Thymus (tissue), 11 donors: ENCODE data around the gene CMIP. TPM values are rescaled to one million over a fixed set of nuclear protein-coding genes. Genes with fewer than 3 reads are reported as not detected.

Experiments
- DNase-seq, 9 donors: peaks; one replicate each; pipeline ENCODE4 v3.0.0-alpha.2; 2013; ENCODE audit warnings: low spot score in 9 of 9, low read depth in 6 of 9, missing footprints in 1 of 9
- H3K27ac ChIP-seq, 2 donors: one replicate each; pipeline ENCODE4 v1.5.1; 2013; ENCODE audit warnings: control low read depth in 1 of 2, low read depth in 1 of 2, low read length in 1 of 2, mild to moderate bottlenecking in 1 of 2, moderate library complexity in 1 of 2
- H3K27me3 ChIP-seq, 2 donors: one replicate each; pipeline ENCODE4 v1.5.1; 2013; ENCODE audit warnings: low read length in 1 of 2; ENCODE audit not compliant: control insufficient read depth in 2 of 2, insufficient read depth in 1 of 2
- H3K36me3 ChIP-seq, 2 donors: one replicate each; pipeline ENCODE4 v1.5.1; 2013; ENCODE audit warnings: low read length in 1 of 2, mild to moderate bottlenecking in 1 of 2, moderate library complexity in 1 of 2; ENCODE audit not compliant: control insufficient read depth in 2 of 2, insufficient read depth in 2 of 2
- H3K4me1 ChIP-seq, 2 donors: one replicate each; pipeline ENCODE4 v1.5.1; 2013; ENCODE audit warnings: low read length in 2 of 2; ENCODE audit not compliant: control insufficient read depth in 2 of 2, insufficient read depth in 2 of 2
- H3K4me3 ChIP-seq, 2 donors: one replicate each; pipeline ENCODE4 v1.5.1; 2013; ENCODE audit warnings: low read length in 2 of 2, control low read depth in 1 of 2, mild to moderate bottlenecking in 1 of 2
- H3K9me3 ChIP-seq, 2 donors: one replicate each; pipeline ENCODE4 v1.5.1; 2013; ENCODE audit warnings: low read length in 1 of 2, mild to moderate bottlenecking in 1 of 2; ENCODE audit not compliant: control insufficient read depth in 2 of 2, insufficient read depth in 1 of 2
- WGBS: extraction: QIAGEN DNeasy Blood & Tissue Kit; methylation state at CpG from one replicate; pipeline ENCODE4 v1.1.7; 2013; 5-methylcytosine and 5-hydroxymethylcytosine counted together
- polyA plus RNA-seq: library from polyadenylated mRNA; stranded (reverse); fragments of 200-250 nt; gene quantifications from one replicate; pipeline ENCODE4 v1.2.3, GENCODE V29; 2013
- total RNA-seq: library from RNA; stranded (reverse); fragments of 120-200 nt; gene quantifications from one replicate; pipeline ENCODE4 v1.2.4, GENCODE V29; 2013
- donor health status: healthy.

Gene CMIP
- total and polyA plus RNA-seq, 2 donors = 5.2 to 19.4 TPM

DNA sequence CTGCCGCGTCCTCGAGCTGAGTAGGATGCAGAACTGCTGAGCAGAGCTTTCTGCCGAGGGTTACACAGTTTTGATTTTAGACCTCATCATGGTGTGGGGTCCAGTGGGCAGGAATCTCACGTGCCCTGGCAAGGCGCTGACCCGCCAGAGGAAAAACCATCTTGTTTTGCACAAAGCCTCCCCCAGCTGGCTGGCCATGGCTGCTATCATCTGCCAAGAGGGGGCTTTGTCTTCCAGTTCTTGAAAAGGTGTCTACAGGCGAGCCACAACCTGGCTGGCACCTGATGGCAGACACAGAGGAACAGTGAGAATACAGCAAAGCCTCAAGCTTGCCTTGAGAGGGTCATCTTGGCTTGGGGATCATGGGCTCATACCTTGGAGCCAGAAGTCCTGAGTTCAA is 118.3 kb downstream of the CMIP start:
- WGBS = 98% methylated on average over 8 of the region's 8 CpGs
- Histone ChIP-seq H3K4me1 (peaks cover under 1% of the 10 kb centered on the region in 2 donors), H3K4me3 (no peak overlapping the region), H3K9me3 (no peaks in the 10 kb centered on the region), H3K27me3 (no peaks in the 10 kb centered on the region), H3K36me3 (no peaks in the 10 kb centered on the region), H3K27ac (no peak overlapping the region)
- no peak for DNase-seq

DNA sequence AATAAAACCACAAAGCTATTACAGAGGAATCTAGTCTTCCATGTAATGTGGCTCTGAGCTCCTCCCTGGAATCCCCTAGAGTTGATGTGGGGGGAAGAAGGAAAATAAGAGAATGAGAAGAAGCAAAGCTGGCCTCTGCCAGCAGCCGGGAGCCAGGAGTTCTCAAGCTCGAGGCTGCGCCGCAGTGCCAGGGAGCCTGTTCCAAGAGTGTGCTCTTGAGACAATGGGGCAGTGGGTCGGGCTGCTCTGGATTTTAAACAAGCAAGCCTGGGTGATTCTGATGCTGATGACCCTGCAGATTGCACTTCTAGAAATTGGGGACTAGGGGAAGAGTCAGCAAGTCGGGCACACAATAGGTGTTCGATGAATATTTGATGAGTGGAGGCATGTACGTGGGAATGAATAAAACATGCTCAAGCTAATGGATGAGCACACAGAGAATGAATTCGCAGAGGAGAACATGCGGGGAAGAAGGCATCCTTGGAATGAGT is 119.9 kb downstream of the CMIP start:
- 92% methylated on average over 10 of the region's 10 CpGs for WGBS
- H3K27ac ChIP-seq = no peak overlapping the region
- no peak for DNase-seq
- peaks cover 2 to 9% of the 10 kb centered on the region in 2 donors for H3K4me1 ChIP-seq
- H3K9me3 ChIP-seq = no peaks in the 10 kb centered on the region
- no peaks in the 10 kb centered on the region for H3K27me3 ChIP-seq
- H3K4me3 ChIP-seq = no peak overlapping the region
- H3K36me3 ChIP-seq = no peaks in the 10 kb centered on the region

- no peak for DNase-seq
- no peaks in the 10 kb centered on the region for H3K27me3 ChIP-seq
- 94% methylated on average over 20 of the region's 20 CpGs for WGBS
- no peaks in the 10 kb centered on the region for H3K9me3 ChIP-seq
- H3K36me3 ChIP-seq = no peaks in the 10 kb centered on the region
- H3K4me3 ChIP-seq = no peak overlapping the region
- no peak overlapping the region for H3K27ac ChIP-seq
- peaks cover 2 to 11% of the 10 kb centered on the region in 2 donors for H3K4me1 ChIP-seq
Observed at GRCh38 chr16:81565321-81566028, 120.9 kb downstream of the CMIP start.

- Histone ChIP-seq H3K27ac (no peak overlapping the region), H3K9me3 (no peaks in the 10 kb centered on the region), H3K27me3 (no peaks in the 10 kb centered on the region), H3K36me3 (no peaks in the 10 kb centered on the region), H3K4me3 (no peak overlapping the region), H3K4me1 (peaks cover 2 to 11% of the 10 kb centered on the region in 2 donors)
- no peak for DNase-seq
- 99% methylated on average over 7 of the region's 7 CpGs for WGBS
Observed at GRCh38 chr16:81566086-81567007, 121.7 kb downstream of the CMIP start.

DNA sequence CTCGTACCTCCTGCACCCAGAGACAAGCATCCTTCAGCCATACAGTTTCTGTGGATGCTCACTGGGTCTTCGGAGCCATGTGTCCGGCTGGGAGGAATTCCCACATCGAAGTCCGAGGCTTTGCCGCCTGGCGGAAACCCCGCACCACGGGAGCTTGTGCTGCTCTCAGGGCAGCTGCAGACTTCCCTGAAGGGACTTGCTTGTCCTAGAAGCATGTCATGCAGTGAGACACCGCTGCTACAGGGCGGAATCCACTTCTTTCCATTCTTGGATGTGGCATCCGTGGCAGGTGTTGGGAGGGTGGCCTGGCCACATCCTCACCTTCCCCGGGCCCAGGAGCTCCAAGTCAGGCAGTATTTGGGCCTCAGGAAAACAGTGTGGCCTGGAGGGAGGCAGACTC is 122.5 kb downstream of the CMIP start:
- Histone ChIP-seq H3K9me3 (no peaks in the 10 kb centered on the region), H3K36me3 (no peaks in the 10 kb centered on the region), H3K27ac (no peak overlapping the region), H3K4me3 (no peak overlapping the region), H3K27me3 (no peaks in the 10 kb centered on the region), H3K4me1 (peaks cover 2 to 11% of the 10 kb centered on the region in 2 donors)
- DNase-seq = no peak
- WGBS = 98% methylated on average over 13 of the region's 13 CpGs

GRCh38 chr16:81567987-81568748 is 123.6 kb downstream of the CMIP start:
- Histone ChIP-seq H3K27me3 (no peaks in the 10 kb centered on the region), H3K36me3 (no peaks in the 10 kb centered on the region), H3K27ac (no peak overlapping the region), H3K9me3 (no peaks in the 10 kb centered on the region), H3K4me3 (no peak overlapping the region), H3K4me1 (peaks cover 2 to 11% of the 10 kb centered on the region in 2 donors)
- WGBS = 90% methylated on average over 13 of the region's 13 CpGs
- DNase-seq = no peak

DNA sequence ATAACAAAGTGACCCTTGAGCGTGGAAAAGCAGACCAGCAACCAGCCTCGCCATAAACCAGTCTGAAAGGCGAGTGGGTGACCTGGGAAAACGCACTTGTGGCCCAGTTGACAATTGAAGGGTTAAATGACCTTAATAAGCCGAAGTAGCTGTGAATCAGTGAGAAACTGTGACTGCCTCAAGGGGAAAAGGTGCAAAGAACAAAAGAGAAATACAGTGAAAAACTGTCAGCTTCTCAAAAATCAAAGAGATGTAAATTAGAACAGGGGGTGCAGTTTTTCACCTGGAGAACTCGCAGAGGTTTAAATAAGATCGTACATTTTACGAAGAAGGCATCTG is 124.1 kb downstream of the CMIP start:
- H3K27ac ChIP-seq = no peak overlapping the region
- no peaks in the 10 kb centered on the region for H3K36me3 ChIP-seq
- no peaks in the 10 kb centered on the region for H3K27me3 ChIP-seq
- no peaks in the 10 kb centered on the region for H3K9me3 ChIP-seq
- H3K4me1 ChIP-seq = peaks cover 2 to 11% of the 10 kb centered on the region in 2 donors
- no peak overlapping the region for H3K4me3 ChIP-seq
- WGBS = 95% methylated on average over 8 of the region's 8 CpGs
- no peak for DNase-seq

DNA sequence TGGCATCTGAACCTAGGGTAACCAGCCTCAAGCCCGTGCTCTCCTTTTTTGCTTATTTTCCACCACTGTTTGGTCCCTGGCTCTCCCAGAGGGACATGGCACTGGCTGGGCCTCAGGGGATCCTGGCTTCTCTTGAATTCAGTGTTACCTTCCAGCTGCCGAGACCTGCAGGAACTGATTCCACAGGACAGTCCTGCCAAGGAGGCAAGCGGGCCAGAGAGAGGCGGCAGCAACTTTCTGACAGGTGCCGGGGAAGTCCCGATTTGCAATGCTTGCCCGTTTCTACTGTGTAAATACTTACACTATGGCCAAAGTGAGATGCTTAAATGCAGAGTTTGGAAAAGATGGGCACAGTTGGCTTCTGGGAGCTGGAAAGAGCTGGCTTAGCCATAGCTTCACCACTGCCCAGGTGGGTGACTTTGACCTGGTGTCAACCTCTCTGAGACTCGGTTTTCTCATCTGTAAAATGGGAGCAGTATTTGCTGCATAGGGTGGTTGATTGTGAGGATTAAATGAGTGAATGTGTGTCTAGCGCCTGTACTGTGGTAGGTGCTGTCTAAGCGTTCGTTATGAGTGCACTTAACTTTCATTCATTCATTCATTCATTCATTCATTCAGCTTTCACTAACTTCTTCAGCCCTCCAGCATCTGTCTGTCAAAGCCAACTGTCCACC is 124.9 kb downstream of the CMIP start:
- WGBS = 92% methylated on average over 11 of the region's 11 CpGs
- no peak overlapping the region for H3K4me3 ChIP-seq
- H3K27me3 ChIP-seq = no peaks in the 10 kb centered on the region
- no peaks in the 10 kb centered on the region for H3K9me3 ChIP-seq
- H3K36me3 ChIP-seq = no peaks in the 10 kb centered on the region
- DNase-seq = no peak
- peaks cover 2 to 11% of the 10 kb centered on the region in 2 donors for H3K4me1 ChIP-seq
- no peak overlapping the region for H3K27ac ChIP-seq
